Large intestine (tissue), 3 donors: ENCODE results near the gene CTDP1. TPM values are rescaled to one million over a fixed set of nuclear protein-coding genes. Genes with fewer than 3 reads are reported as not detected.
"Not testable (repeated sequence)": the region's sequence is repeated elsewhere in the genome, so short reads cannot be mapped to it uniquely, and the experiment has no call there.

ENCODE experiments used
- DNase-seq, 2 donors: peaks; one replicate each; pipeline versions ENCODE4 v3.0.0 to v3.0.0-alpha.2; 2013
- H3K27ac ChIP-seq: one replicate; pipeline ENCODE4 v1.5.1; 2013; ENCODE audit warnings: low read length
- H3K27me3 ChIP-seq: 2 replicates; pipeline ENCODE4 v1.6.1; 2013; ENCODE audit warnings: low read length; ENCODE audit not compliant: control insufficient read depth, insufficient read depth
- H3K36me3 ChIP-seq: 2 replicates; pipeline ENCODE4 v1.6.1; 2013; ENCODE audit warnings: low read length; ENCODE audit not compliant: control insufficient read depth, insufficient read depth
- H3K4me1 ChIP-seq: one replicate; pipeline ENCODE4 v1.6.1; 2013; ENCODE audit warnings: low read length; ENCODE audit not compliant: control insufficient read depth, insufficient read depth
- H3K4me3 ChIP-seq: one replicate; pipeline ENCODE4 v1.5.1; 2013; ENCODE audit warnings: low read length
- H3K9me3 ChIP-seq: one replicate; pipeline ENCODE4 v1.6.1; 2013; ENCODE audit warnings: mild to moderate bottlenecking, low read depth, low read length, moderate library complexity; ENCODE audit not compliant: control insufficient read depth
- WGBS: methylation state at CpG from one replicate; pipeline ENCODE4 v1.1.5; 2013; ENCODE audit warnings: low lambda C conversion rate; ENCODE audit not compliant: insufficient coverage; 5-methylcytosine and 5-hydroxymethylcytosine counted together
- polyA plus RNA-seq: library from polyadenylated mRNA; unstranded; fragments of 120-200 nt; gene quantifications from one replicate; pipeline ENCODE4 v1.2.1, GENCODE V29; 2013

CTDP1 gene
- polyA plus RNA-seq, 1 donor, result 12.9 TPM

DNA sequence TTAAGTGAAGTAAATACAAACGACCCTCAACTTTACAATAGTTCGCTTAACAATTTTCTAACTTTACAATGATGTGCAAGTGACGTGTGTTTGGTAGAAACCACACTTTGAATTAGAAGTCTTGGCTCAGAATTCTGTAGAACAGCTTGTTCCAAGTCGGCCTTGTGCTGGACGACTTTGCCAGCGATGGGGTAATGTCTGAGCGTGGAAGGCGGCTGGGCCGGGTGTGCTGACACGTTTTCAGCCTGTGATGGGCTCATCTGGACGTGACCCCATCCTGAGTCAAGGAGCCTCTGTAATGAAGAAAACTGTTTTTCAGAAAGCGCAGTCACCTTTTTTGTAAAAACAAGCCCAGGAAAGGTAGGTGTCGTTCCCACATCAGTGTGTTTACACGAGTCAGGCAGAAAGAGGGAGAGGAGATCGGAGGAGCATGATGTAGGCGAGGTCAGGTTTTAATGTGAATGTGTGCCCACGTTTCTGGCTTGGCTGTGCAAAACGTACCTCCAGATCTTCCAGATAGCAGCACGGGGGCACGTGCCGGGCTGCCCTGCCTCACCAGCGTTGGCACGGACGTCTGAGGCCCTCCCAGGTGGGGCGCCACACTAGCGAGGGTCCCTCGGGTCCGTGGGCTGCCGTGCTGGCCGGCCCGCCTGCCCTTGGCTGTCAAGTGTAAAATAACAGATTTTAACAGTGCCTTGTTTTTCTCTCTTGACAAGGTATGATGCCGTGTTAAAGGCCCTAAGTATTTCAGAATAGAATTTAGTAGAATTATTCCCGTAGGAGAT, 54.6 kb downstream of the CTDP1 start:
- peaks cover 60% of the 10 kb centered on the region for H3K9me3 ChIP-seq
- no peaks in the 10 kb centered on the region for H3K4me1 ChIP-seq
- WGBS, result 95% methylated on average over 8 of the region's 33 CpGs
- DNase-seq, result no peak
- peaks cover 77% of the 10 kb centered on the region for H3K36me3 ChIP-seq
- no peaks in the 10 kb centered on the region for H3K27me3 ChIP-seq
- H3K4me3 ChIP-seq, result no peak overlapping the region
- H3K27ac ChIP-seq, result no peak overlapping the region

DNA sequence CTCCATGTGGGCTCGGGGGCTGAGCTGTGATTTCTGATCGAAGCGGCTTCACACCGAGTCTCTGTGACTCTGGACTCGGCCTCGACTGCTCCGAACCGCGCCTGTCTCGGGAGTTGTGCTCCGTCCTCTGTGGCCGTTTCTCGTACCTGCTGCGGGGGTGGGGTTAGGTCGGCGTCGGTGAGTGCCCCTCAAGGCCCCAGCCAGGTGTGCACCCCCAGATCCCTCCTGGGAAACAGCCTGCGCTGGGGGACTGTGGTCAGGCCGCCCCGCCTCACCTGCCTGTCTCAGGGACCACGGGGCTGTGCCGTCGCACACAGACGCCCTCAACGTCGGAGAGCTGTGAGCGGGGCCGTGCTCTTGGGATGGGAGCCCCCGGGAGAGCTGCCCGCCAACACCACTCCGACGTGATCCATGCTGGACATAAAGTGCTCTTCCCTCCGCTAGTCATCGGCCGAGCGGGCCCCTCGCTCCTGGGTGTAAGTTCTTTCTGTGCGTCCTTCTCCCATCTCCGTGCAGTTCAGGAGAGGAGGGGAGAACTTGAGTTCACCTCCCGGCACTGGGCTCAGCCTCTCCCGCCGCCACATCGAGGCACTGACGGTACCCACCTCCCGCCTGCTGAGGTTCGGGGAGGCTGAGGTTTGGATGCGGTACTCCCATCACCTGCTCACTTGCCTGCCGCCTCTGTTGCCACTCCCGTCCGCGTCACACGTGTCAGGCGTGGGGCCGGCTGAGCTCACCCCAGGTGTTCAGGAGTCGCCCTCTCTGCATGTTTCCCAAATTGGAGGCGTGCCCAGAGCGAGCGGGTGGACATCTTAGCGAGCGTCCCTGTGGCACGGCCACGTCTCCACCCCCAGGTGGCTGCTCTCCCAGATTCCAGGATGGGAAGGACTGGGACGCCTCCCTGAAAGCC, 55.7 kb downstream of the CTDP1 start:
- peaks cover 56% of the 10 kb centered on the region for H3K9me3 ChIP-seq
- peaks cover 69% of the 10 kb centered on the region for H3K36me3 ChIP-seq
- no peak for DNase-seq
- H3K4me3 ChIP-seq, result no peak overlapping the region
- H3K4me1 ChIP-seq, result no peaks in the 10 kb centered on the region
- no peaks in the 10 kb centered on the region for H3K27me3 ChIP-seq
- H3K27ac ChIP-seq, result no peak overlapping the region
- 100% methylated on average over 4 of the region's 63 CpGs for WGBS

DNA sequence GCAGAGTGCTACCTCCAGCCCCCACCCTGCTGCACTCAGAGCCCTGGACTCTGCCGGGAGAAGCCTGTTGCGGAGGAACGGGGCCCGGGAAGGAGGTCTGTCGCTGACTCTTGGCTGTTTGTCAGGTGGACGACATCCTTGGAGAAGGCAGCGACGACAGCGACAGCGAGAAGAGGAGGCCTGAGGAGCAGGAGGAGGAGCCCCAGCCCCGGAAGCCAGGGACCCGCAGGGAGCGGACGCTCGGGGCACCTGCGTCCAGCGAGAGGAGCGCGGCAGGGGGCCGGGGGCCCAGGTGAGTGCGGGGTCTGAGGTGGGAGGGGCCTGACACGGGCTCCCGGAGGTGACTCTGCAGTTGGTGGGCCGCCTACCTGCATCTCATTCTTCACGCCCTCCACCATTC, 56.6 kb downstream of the CTDP1 start:
- H3K4me1 ChIP-seq, result no peaks in the 10 kb centered on the region
- H3K4me3 ChIP-seq, result no peak overlapping the region
- no CpG with 5 or more reads among the region's 25 CpGs for WGBS
- H3K9me3 ChIP-seq, result peaks cover 47% of the 10 kb centered on the region
- H3K27me3 ChIP-seq, result no peaks in the 10 kb centered on the region
- DNase-seq, result no peak
- H3K27ac ChIP-seq, result no peak overlapping the region
- peaks cover 68% of the 10 kb centered on the region for H3K36me3 ChIP-seq

DNA sequence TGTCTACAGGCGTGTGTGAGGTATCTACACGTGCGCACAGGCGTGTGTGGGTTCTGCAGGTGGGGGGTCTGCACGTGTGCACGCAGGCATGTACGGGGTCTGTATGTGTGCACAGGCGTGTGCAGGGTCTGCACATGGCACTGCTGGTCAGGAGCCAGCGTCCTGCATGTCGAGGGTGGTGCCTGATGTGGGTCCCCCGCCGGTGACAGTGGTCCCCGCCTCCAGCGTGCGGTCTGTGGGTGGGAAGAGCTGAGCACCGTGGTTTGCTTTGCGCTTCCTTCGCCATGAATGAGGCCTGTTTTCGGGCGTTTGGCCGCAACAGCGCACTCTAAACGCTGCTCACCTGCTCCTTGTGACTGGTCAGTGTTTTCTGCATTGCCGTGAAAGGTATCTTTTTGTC, 57.2 kb downstream of the CTDP1 start:
- peaks cover 46% of the 10 kb centered on the region for H3K9me3 ChIP-seq
- no peaks in the 10 kb centered on the region for H3K27me3 ChIP-seq
- DNase-seq, result no peak
- H3K4me1 ChIP-seq, result no peaks in the 10 kb centered on the region
- no peak overlapping the region for H3K27ac ChIP-seq
- peaks cover 66% of the 10 kb centered on the region for H3K36me3 ChIP-seq
- no CpG with 5 or more reads among the region's 24 CpGs for WGBS
- no peak overlapping the region for H3K4me3 ChIP-seq

GRCh38 chr18:79737426-79737825, 57.8 kb downstream of the CTDP1 start:
- H3K4me3 ChIP-seq, result no peak overlapping the region
- WGBS, result no CpG with 5 or more reads among the region's 17 CpGs
- peaks cover 68% of the 10 kb centered on the region for H3K36me3 ChIP-seq
- DNase-seq, result no peak
- no peaks in the 10 kb centered on the region for H3K4me1 ChIP-seq
- H3K27ac ChIP-seq, result no peak overlapping the region
- H3K27me3 ChIP-seq, result no peaks in the 10 kb centered on the region
- peaks cover 50% of the 10 kb centered on the region for H3K9me3 ChIP-seq

- no peak for DNase-seq
- peaks cover 45% of the 10 kb centered on the region for H3K9me3 ChIP-seq
- peaks cover 66% of the 10 kb centered on the region for H3K36me3 ChIP-seq
Measured at GRCh38 chr18:79738041-79738461, 58.4 kb downstream of the CTDP1 start.

GRCh38 chr18:79738581-79739439, 59.2 kb downstream of the CTDP1 start:
- Histone ChIP-seq H3K27me3 (no peaks in the 10 kb centered on the region), H3K4me3 (no peak overlapping the region), H3K27ac (no peak overlapping the region), H3K36me3 (peaks cover 61% of the 10 kb centered on the region), H3K9me3 (peaks cover 39% of the 10 kb centered on the region), H3K4me1 (no peaks in the 10 kb centered on the region)
- WGBS, result no CpG with 5 or more reads among the region's 21 CpGs
- no peak for DNase-seq

More at GRCh38 chr18:79738041-79738461, 58.4 kb downstream of the CTDP1 start:
- no peaks in the 10 kb centered on the region for H3K4me1 ChIP-seq
- no peak overlapping the region for H3K27ac ChIP-seq
- WGBS, result no CpG with 5 or more reads among the region's 20 CpGs
- no peaks in the 10 kb centered on the region for H3K27me3 ChIP-seq
- no peak overlapping the region for H3K4me3 ChIP-seq

GRCh38 chr18:79739440-79739778, 59.8 kb downstream of the CTDP1 start:
- peaks cover 36% of the 10 kb centered on the region for H3K9me3 ChIP-seq
- no CpG with 5 or more reads among the region's 15 CpGs for WGBS
- no peak overlapping the region for H3K27ac ChIP-seq
- DNase-seq, result no peak
- H3K27me3 ChIP-seq, result no peaks in the 10 kb centered on the region
- H3K36me3 ChIP-seq, result peaks cover 56% of the 10 kb centered on the region
- no peak overlapping the region for H3K4me3 ChIP-seq
- no peaks in the 10 kb centered on the region for H3K4me1 ChIP-seq

- Histone ChIP-seq H3K36me3 (peaks cover 57% of the 10 kb centered on the region), H3K9me3 (peaks cover 36% of the 10 kb centered on the region)
- H3K4me3 ChIP-seq, DNase-seq, H3K4me1 ChIP-seq, H3K27me3 ChIP-seq, H3K27ac ChIP-seq: not testable (repeated sequence)
- WGBS, result no CpG with 5 or more reads among the region's 27 CpGs
Measured at GRCh38 chr18:79740047-79740446, 60.4 kb downstream of the CTDP1 start.
